Glomerular visceral epithelial cell (primary cell): ENCODE data around the gene SNRPD2.
"Not testable (repeated sequence)": the region's sequence is repeated elsewhere in the genome, so short reads cannot be mapped to it uniquely, and the experiment has no call there.

ENCODE experiments used
- DNase-seq: peaks from one replicate; pipeline ENCODE4 v3.0.0-alpha.2; 2016; ENCODE audit errors: extremely low spot score

SNRPD2 gene

DNA sequence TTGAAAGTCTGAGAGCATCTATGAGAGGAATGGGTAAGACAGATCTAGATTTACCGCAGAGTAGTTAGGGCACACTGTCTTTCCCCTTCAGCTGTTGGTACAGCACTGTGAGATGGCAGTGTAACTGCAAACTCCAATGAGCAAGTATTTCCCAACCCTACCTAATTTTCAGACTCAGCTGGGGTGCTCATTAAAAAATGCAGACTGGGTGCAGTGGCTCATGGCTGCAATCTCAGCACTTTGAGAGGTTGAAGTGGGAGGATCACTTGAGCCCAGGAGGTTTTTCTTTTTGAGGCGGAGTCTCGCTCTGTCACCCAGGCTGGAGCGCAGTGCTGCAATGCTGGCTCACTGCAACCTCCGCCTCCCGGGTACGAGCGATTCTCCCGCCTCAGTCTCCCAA lies 13.4 kb upstream of the SNRPD2 start:
- DNase-seq: no peak

DNA sequence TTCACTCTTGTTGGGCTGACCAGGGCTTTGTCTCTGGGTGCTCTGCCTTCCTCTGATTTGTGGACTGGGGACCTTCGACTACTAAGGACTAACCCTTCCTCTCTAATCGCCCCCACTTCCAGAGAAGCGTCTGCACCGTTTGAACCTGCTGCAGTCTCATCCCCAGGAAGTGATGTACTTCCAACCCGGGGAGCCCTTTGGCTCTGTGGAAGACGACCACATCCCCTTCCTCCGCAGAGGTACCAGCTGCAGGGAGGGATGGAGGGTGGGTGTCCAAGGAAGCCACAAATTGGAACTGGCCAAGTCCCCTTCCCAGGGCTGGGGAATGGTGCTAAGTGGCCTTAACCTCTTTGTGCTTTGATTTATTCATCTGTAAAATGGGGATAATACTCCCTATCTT lies 9.9 kb upstream of the SNRPD2 start:
- DNase-seq: no peak

DNA sequence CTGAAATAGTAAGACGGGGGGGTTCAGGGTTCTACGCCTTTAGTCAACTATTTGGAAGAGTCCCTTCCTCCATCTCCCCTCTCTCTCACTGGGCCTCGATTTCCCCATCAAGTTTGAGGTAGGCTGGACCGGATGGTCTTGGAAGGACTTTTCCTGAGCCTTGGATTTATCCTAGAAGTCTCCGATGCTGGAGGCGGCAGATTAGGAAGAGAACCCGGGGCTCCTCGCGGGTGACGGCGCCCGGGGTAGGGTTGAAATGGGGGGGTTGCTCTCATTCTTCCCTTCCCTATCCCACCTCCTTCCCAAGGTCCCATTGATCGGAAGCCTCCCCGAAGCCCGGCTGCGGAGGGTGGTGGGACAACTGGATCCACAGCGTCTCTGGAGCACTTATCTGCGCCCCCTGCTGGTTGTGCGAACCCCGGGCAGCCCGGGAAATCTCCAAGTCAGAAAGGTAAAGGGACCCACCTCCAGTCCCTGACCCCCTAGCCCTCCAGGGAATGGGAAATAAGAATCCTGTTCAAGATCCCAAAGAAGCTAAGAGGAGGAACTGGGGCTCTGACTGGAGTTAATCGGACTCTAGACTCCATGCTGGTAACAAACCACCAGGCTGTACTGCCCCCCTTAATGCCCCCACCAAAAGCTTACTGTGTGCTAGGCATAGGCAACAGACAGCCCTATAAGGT lies 1.5 kb upstream of the SNRPD2 start:
- peak; percentile 71 for DNase-seq

DNA sequence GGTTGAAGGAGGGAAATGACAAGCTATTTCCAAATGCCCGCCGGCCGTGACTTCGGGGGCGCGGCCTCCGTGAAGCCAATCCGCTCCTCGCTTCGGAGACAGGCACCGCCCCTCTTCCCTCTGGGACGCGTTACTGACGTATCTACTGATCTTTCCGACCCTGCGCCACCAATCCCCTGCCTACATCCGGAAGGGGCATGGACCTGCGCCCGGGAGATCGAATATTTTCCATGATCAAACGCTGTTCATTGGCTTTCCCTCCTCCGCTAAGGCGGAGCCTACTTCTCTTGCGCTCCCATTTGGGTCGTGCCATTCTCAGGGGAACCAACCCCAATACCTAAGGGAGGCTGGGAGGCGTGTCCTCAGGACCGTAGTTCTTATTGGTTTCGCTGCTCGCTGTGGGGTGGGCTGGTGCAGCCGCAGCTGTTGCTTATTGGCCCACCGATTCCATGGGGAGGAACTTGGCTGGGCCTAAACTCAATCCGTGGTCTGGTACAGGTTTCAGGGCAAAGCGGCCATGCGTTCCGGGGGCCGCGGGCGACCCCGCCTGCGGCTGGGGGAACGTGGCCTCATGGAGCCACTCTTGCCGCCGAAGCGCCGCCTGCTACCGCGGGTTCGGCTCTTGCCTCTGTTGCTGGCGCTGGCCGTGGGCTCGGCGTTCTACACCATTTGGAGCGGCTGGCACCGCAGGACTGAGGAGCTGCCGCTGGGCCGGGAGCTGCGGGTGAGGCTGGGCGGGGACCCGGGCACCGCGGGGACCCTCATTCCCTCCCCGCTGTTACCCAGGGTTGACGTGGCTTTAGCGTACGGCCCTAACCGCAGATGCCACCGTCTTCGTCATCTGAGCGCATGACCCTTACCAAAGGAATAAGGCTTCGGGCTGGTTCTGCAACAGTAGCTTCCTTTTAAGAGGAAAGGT lies 693 bp upstream of the SNRPD2 start, which contains the start of gene QPCTL:
QPCTL (plus strand) TSS at position 480 of the 919 bp plus-strand sequence; CDS start at position 518, 38 bp downstream.
- peak; percentile 100 for DNase-seq

DNA sequence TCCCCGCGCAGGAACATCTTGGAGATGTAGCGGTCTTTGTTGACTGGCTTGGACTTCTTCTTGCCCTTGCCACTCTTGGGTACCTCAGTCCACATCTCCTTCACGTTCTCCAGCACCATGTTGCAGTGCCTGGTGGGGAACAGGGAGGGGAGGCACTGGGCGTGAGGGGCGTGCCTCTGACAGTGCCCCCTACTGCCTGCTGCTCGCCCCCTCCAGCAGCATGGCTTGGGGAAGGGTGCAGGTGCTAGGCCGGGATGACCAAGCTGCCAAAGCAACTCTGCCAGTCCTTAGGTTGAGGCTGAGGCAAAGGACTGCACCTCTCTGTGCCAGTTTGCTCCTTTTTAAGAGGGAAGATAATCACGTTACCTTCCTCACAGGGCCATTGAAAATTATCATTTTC lies 4.2 kb downstream of the SNRPD2 start:
- DNase-seq: no peak

DNA sequence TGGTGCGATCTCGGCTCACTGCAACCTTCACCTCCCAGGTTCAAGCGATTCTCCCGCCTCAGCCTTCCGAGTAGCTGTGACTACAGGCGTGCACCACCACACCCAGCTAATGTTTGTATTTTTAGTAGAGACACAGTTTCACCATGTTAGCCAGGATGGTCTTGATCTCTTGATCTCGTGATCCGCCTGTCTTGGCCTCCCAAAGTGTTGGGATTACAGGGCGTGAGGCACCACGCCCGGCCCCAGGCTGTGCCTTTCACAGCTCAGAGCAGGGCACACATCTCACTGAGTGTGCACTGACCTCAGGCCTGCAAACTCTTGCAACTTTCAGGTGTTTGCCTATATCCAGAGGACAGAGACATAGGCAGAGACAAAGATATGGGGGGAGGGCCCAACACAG lies 6.7 kb downstream of the SNRPD2 start:
- not testable (repeated sequence) for DNase-seq

DNA sequence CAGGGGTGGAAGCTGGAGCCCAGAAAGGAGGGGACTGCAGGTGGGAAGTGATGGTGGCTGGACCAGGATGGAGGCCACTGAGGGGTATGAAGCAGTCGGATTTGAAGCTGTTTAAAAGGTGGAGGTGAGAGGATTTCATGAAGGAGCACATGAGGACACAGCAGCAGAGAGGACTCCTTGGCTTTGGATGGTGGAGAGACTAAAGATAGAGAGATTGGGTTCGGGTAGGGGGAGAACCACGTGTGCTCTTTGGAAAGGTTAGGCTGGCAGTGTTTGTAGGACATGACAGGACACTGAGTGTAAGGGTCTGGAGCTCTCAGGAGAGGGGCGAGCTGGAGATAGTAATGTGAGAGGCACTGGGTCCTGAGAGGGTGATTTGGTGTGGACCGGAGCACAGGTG lies 8.8 kb downstream of the SNRPD2 start:
- no peak for DNase-seq

DNA sequence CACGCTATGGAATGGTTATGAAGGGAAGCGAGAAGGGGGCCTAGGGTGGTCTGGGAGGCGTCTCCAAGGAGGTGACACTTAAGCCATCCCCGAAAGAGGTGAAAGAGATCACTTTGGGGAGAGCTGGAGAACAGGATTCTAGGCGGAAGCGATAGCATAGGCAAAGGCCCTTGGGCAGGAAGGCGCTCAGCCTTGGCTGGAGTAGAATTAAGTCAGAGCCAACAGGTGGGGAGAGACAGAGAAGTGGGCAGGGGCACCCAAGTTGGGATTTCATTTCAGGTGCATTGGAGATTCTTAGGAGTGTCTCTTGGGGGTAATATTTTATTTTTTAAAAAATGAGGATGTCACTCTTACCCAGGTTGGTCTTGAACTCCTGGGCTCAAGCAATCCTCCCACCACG lies 9.6 kb downstream of the SNRPD2 start:
- no peak for DNase-seq

DNA sequence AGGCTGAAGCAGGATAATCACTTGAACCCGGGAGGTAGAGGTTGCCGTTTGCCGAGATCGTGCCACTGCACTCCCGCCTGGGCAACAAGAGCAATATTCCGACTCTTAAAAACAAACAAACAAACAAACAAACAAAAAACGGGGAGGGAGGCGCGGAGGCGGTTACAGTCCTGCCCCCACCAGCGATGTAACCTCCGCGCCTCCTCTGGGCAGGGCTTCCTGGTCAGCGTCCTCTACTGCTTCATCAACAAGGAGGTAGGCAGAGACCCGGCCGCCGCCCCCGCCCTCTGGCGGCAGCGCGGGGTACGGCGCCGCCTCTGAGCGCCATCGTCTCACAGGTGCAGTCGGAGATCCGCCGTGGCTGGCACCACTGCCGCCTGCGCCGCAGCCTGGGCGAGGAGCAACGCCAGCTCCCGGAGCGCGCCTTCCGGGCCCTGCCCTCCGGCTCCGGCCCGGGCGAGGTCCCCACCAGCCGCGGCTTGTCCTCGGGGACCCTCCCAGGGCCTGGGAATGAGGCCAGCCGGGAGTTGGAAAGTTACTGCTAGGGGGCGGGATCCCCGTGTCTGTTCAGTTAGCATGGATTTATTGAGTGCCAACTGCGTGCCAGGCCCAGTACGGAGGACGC lies 10.2 kb downstream of the SNRPD2 start:
- peak; percentile 91 for DNase-seq

DNA sequence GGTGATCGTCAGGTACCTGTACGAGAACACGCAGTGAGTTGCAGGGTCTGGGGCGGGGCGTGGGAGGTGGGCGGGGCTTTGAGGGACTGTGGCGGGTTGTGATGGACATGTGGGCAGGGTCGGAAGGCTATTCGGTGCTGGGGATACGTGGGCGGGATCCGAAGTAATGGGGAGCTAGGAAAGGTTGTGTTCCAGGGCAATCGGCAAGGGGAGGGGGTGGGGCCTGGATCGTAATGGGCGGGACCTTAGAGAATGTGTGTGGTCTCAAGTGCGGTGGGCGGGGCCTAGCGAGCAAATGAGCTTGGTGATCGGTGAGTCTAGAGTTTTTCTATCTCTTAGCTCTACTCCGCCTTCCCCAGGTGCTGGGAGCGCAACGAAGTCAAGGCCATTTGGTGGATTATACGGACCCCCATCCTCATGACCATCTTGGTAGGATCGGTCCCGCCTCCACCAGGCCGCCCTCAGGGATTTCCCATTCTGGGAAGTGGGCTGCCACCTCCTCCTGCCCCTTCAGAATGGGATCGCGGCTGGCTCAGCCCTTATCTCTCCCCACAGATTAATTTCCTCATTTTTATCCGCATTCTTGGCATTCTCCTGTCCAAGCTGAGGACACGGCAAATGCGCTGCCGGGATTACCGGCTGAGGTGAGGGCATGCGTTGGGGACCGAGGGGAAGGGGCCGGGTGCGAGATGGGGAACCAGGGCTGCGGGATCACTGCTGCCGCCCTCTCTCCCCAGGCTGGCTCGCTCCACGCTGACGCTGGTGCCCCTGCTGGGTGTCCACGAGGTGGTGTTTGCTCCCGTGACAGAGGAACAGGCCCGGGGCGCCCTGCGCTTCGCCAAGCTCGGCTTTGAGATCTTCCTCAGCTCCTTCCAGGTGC lies 14.2 kb downstream of the SNRPD2 start:
- peak; percentile 81 for DNase-seq

DNA sequence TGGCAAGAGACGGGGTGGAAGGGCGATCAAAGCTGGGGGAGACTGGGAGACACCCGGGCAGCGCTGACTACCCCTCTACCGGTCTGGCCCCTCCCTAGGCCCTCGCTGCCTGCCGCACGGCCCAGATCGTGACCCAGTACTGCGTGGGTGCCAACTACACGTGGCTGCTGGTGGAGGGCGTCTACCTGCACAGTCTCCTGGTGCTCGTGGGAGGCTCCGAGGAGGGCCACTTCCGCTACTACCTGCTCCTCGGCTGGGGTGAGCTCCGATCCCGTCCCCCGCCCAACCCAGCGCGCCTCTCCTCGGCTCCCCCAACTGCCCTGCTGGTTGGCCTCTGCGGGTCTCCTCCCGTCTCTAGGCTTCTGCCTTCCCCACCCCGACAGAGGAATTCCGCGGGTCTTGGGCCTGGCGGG lies 14.9 kb downstream of the SNRPD2 start:
- no peak for DNase-seq

DNA sequence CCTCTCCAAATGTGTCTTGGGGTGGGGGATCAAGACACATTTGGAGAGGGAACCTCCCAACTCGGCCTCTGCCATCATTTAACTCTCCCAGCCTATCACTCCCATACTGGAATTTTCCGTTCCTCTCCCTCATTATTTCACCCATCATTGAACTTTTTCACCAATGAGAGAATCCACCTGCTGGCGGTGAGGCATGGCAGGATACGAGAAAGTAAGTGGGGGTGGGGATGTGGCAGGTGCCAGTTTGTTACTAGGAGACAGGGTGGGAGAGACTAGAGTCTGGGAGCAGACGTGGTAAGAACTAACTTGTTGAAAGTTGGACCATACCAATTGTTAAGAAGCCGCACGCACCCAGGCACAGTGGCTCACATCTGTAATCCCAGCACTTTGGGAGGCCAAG lies 16.8 kb downstream of the SNRPD2 start:
- no peak for DNase-seq

DNA sequence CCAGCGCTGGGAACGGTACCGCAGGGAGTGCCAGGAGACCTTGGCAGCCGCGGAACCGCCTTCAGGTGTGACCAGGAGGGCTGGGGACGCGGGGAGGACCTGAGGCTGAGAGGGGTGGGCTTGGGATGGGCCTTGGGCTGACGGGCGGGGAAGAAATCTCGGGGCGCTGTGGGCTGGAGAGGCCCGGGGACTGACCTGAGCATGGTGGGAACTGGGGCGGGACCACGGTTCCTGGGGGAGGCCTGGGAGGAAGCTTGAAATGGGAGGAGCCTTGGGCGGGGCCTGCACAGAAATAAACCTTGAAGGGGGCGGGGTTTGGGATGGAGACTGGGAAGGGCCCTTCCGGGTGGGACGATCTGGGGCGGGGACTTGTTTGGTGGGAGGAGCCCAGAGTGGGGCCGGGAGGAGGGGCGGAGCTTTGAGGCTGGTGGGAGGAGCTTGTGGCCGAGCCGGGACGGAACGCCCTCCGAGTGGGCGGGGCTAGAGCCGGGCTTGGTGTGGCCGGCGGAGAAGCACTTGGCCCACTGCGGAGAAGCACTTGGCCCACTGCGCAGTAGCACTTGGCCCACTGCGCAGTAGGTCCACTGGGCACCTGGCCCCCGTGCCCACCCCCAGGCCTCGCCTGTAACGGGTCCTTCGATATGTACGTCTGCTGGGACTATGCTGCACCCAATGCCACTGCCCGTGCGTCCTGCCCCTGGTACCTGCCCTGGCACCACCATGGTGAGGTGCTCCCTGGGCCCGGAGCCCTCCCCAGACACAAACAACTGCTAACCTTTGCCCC lies 20.9 kb downstream of the SNRPD2 start:
- DNase-seq: peak; percentile 76

DNA sequence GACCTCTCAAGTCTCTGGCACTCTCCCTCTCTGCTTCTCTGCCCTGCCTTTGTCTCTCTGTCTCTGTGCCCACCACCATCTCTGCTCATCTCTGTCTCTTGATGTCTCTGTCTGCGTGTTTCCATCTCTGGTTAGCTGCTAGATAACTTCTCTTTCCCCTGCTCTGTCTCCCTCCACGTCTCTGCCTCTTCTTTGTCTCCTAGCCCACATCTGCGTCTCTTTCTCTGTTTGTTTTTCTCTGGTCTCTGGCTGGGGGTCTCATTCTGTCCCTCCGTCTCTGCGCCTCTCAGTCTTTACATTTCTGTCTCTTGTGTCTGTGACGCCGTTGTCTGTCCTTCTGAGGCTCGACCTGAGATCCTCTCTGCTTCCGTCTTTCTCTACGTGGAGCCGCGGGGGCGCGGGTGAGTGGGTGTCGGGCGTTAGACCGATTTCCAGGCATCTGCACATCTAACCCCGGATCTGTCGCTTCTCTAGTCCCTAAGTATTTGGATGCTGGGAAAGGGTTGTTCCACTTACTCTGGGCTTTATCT lies 23.3 kb downstream of the SNRPD2 start:
- DNase-seq: no peak

DNA sequence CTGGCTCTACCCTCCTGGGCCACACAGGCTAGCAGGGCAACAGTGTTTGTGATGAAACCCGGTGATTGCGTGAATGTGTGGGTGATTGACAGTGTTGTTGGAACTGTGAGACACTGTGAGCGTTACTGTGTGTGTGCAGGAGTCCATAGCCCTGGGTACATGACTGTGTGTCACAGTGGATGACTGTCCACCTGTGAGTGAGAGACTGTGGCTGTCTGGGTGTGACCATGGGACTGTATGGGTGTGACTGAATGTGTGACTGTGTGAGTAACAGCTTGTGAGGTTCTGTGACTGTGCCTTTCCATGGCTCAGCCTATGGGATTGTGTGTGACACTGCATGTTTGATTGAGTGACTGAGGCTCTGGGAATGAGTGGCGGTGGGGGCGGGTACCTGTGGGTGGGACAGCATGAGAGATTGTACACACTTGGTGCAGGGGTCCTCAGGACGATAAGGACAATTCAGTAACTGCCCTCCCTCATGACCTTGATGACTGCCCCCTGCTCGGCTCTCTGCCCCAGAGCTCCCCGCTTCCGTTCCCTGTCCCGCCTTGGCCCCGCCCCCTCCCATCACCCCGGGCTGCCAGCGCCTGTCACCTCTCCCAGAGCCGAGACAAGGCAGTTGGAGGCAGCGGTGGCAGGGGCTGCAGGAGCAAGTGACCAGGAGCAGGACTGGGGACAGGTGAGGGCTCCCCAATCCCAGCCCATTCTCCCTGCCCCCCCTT lies 24.0 kb downstream of the SNRPD2 start, which contains the start of gene GIPR:
GIPR (plus strand) TSS at position 602 of the 722 bp plus-strand sequence. CDS start 1,300 bp downstream, outside the sequence.
- peak; percentile 24 for DNase-seq

DNA sequence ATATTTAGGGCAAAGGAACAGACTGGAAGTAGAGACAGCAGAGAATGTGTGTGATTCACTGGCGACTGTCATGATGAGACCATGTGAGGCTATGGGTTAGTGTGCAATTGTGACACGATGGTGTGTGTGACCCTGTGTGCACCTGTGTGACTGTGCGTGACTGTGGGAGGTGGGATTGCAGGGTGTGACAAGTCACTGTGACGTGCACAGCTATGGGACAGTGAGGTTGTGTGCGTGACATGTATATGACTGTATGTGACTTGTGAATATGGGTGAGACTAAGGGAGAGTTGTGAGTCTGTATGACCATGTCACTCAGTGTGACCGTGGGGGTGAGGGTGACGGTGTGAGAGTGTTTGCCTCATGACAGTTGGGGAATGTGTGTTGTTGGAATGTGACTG lies 27.2 kb downstream of the SNRPD2 start:
- DNase-seq: no peak

DNA sequence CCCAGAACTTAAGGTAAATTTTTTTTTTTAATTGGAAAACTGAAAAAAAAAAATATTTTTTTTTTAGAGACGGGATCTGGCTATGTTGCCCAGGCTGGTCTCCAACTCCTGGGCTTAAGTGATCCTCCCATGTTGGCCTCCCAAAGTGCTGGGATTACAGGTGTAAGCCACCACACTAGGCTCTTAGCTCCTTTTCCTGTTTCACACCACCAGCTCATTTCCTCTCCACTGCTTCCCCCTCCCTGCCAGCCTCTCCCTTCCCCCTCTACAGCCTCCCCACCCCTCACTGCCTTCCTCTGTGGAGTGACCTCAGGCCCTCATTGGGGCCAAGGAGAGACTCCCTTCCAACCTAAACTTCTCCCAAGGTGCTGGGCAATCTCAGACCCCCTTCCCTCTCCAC lies 28.0 kb downstream of the SNRPD2 start:
- no peak for DNase-seq

DNA sequence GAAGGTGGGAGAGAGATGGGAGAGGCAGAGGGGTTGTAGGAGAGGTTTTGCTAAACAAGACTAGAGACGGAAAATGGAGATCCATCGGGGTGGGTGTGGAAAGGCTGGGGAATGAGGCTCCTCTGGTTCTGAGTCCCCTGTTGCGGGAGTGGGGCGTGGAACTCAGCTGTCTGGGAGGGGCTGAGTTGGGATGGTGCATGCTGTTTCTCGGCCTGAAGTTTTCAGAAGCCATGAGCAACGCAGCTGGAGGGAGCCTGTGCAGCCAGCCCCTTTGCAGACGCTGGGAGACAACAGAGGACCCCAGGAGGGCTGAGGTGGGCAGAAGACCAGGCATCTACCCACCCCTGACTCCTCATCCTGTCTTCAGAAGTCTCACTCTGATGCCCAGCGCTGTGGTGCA lies 31.1 kb downstream of the SNRPD2 start:
- DNase-seq: no peak

DNA sequence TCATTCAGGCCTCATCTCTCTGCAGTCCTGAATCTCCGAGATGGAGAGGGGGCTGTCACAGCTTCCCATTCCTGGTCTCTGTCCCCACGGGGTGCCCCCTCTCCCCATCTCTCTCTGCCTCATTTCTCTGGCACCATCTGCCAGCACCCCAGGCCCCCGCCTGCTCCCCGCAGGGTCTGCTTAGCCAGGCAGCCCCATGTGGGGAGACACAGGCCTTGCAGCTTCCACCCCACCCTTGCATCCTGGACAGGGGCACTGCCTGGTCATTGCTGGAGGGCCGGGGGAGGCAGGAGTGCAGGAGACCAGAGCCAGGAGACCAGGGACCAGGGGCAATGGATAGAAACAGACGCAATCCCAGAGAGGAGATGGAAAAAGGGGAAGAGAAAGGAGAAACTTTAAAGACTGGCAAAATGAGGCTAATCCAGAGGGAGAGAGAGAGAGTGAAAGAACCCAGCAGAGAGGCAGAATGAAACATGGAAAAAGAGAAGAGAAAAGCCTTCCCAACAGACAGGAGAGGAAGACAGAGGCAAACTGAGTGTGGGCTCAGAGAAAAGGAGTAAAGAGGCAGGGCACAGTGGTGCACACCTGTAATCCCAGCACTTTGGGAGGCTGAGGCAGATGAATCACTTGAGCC lies 32.5 kb downstream of the SNRPD2 start:
- DNase-seq: no peak
